NT2/D1 (cell line): ENCODE results near the gene FAM184A.

Source experiments
- SUZ12 ChIP-seq: IDR thresholded peaks from 2 replicates; pipeline ENCODE4 v1.6.1; 2011; ENCODE audit not compliant: insufficient read length, insufficient read depth; ENCODE audit errors: extremely low read depth
- YY1 ChIP-seq: IDR thresholded peaks from 2 replicates; pipeline ENCODE4 v1.6.1; 2011; ENCODE audit not compliant: insufficient read length, insufficient read depth
- ZNF274 ChIP-seq: IDR thresholded peaks from 2 replicates; pipeline ENCODE4 v1.6.1; 2011; ENCODE audit warnings: mild to moderate bottlenecking, low read depth, low read length

GRCh38 chr6:118917546-118918328 is 160.7 kb downstream of the FAM184A start:
- TF ChIP-seq SUZ12 (no peak), ZNF274 (no peak), YY1 (no peak)
